ENCODE data around the gene C2CD2. TPM values are rescaled to one million over a fixed set of nuclear protein-coding genes. Genes with fewer than 3 reads are reported as not detected.

The C2CD2 gene
- total and polyA plus RNA-seq, 2 donors (not counting 3 experiments of a cell fraction or from before 2014, with no cell fraction given): 32.6 to 41.2 TPM

DNA sequence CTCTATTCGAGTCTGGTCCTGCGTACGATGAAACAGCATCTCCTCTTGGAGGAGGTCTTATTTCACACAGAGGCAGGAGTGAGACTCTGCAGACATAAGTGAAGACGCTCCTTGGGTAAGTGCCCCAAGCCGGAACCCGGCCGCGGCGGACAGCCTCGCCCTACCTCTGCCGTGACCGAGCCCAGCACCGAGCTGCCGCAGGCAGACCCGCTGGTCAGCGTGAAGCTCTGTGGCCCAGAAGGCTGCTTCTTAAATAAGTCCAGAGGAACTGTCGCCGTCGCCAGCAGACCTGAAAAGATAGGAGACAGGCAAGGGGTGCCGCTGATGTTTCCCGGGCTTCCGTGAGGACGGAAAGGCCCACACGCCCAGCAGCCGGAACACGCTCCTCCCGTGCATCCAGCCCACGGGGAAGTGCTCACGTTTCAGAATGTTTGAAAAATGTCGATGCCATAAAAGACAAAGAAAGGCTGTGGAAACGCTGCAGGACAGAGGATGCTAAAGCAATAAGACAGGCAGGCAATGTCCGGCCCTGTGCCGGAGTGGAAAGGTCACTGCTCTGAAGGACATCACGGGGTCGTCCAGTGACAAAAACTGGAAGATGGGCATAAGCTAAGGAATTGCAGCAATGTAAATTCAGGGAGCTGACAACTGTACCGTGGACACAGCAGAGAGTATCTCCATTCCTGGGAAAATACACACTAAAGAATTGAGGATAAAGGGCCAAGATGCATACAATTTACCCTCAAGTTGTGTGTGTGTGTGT lies 46.1 kb downstream of the C2CD2 start:
- CTCF ChIA-PET: no interaction called here
- Histone ChIP-seq H3K9ac (replicated peaks; ENCODE audit: extremely low read depth, insufficient read depth, low read length) (no peak overlapping the region), H3K4me3 (replicated peaks in 1 of 3; ENCODE audit: insufficient read depth in 1 of 3, low read depth in 1 of 3, low read length in 3 of 3) (no peak overlapping the region), H3K36me3 (ENCODE audit: control insufficient read depth in 2 of 2, extremely low read depth in 1 of 2, insufficient read depth in 2 of 2, low read length in 2 of 2) (peaks cover 13 to 46% of the 10 kb centered on the region in 2 experiments), H3K27me3 (ENCODE audit: control insufficient read depth in 2 of 2, insufficient read depth in 2 of 2, low read length in 2 of 2) (no peaks in the 10 kb centered on the region), H2AFZ (ENCODE audit: low read depth, low read length) (no peak overlapping the region), H3K4me1 (ENCODE audit: control insufficient read depth, extremely low read depth, insufficient read depth, low read length) (no peaks in the 10 kb centered on the region), H3K9me1 (replicated peaks; ENCODE audit: control insufficient read depth, extremely low read depth, insufficient read depth, low read length) (no peaks in the 10 kb centered on the region), H3K79me2 (ENCODE audit: control insufficient read depth, insufficient read depth, low read length) (no peaks in the 10 kb centered on the region), H4K20me1 (replicated peaks; ENCODE audit: control insufficient read depth, extremely low read depth, insufficient read depth, low read length) (no peaks in the 10 kb centered on the region), H3K4me2 (ENCODE audit: insufficient read depth, low read length) (no peak overlapping the region), H3K27ac (ENCODE audit: insufficient read depth, low read depth, low read length) (no peak overlapping the region), H3K9me3 (replicated peaks; ENCODE audit: control insufficient read depth, insufficient read depth, low read length) (no peaks in the 10 kb centered on the region)
- POLR2A ChIA-PET: no interaction called here
- no peak for TF ChIP-seq MYC (IDR thresholded peaks at IDR 0.05; ENCODE audit: low read depth, low read length)
- TF ChIP-seq FOS (IDR thresholded peaks at IDR 0.05; ENCODE audit: borderline replicate concordance, insufficient read depth, low read length): no peak
- no peak for TF ChIP-seq POLR2A (IDR thresholded peaks at IDR 0.05; ENCODE audit: low read depth, low read length)
- no peak for TF ChIP-seq EZH2 (IDR thresholded peaks at IDR 0.05; ENCODE audit: borderline replicate concordance, low read depth, low read length, severe bottlenecking)
- TF ChIP-seq, protein P1, sequence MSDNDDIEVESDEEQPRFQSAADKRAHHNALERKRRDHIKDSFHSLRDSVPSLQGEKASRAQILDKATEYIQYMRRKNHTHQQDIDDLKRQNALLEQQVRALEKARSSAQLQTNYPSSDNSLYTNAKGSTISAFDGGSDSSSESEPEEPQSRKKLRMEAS (IDR thresholded peaks at IDR 0.05; ENCODE audit: insufficient read depth, insufficient read length): no peak
- TF ChIP-seq JUN (IDR thresholded peaks at IDR 0.05; ENCODE audit: borderline replicate concordance, insufficient read depth, insufficient read length, low read depth): no peak
- no peak for TF ChIP-seq GATA2 (IDR thresholded peaks at IDR 0.05; ENCODE audit: insufficient read depth, insufficient read length, low read depth, low read length)
- TF ChIP-seq, protein P2, sequence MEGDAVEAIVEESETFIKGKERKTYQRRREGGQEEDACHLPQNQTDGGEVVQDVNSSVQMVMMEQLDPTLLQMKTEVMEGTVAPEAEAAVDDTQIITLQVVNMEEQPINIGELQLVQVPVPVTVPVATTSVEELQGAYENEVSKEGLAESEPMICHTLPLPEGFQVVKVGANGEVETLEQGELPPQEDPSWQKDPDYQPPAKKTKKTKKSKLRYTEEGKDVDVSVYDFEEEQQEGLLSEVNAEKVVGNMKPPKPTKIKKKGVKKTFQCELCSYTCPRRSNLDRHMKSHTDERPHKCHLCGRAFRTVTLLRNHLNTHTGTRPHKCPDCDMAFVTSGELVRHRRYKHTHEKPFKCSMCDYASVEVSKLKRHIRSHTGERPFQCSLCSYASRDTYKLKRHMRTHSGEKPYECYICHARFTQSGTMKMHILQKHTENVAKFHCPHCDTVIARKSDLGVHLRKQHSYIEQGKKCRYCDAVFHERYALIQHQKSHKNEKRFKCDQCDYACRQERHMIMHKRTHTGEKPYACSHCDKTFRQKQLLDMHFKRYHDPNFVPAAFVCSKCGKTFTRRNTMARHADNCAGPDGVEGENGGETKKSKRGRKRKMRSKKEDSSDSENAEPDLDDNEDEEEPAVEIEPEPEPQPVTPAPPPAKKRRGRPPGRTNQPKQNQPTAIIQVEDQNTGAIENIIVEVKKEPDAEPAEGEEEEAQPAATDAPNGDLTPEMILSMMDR (IDR thresholded peaks at IDR 0.05; ENCODE audit: extremely low read depth in 1 of 2, insufficient read depth in 1 of 2, low read depth in 1 of 2, low read length in 2 of 2): no peak
- no peak for TF ChIP-seq POLR2AphosphoS5 (IDR thresholded peaks at IDR 0.05; ENCODE audit: insufficient read depth, low read depth, low read length)
- dilution Hi-C loops (cut with MboI; ENCODE audit: extremely low pct_ligation_motif_present, low sequenced_read_pairs): no loop called here
- intact Hi-C loops (cut with micrococcal nuclease): no loop called here
- DNase-seq (ENCODE audit: low read depth, low spot score) (no peak), FAIRE-seq (no peak)
- no TSS peak for BruUV-seq (replicated peaks)

Data from endothelial cell of umbilical vein (primary cell).